ENCODE results near the gene SEMA3D.
A peak's percentile ranks its signal among the peaks of the same experiment; 100 is the strongest.

Gene SEMA3D

GRCh38 chr7:85183296-85183695 lies 3.6 kb downstream of the SEMA3D start:
- DNase-seq, result no peak

GRCh38 chr7:85178531-85179298 lies 8.1 kb downstream of the SEMA3D start:
- DNase-seq, result no peak

- DNase-seq, result no peak
Measured at GRCh38 chr7:85177316-85177715, 9.5 kb downstream of the SEMA3D start.

GRCh38 chr7:85176197-85176596 lies 10.7 kb downstream of the SEMA3D start:
- DNase-seq, result no peak

GRCh38 chr7:85175217-85175616 lies 11.6 kb downstream of the SEMA3D start:
- DNase-seq, result no peak

GRCh38 chr7:85172530-85172941 lies 14.3 kb downstream of the SEMA3D start:
- DNase-seq, result no peak

GRCh38 chr7:85167636-85168035 lies 19.2 kb downstream of the SEMA3D start:
- no peak for DNase-seq

- DNase-seq, result no peak
Measured at GRCh38 chr7:85165263-85165662, 21.6 kb downstream of the SEMA3D start.

- no peak for DNase-seq
Measured at GRCh38 chr7:85164376-85164775, 22.5 kb downstream of the SEMA3D start.

- no peak for DNase-seq
Measured at GRCh38 chr7:85162721-85163120, 24.1 kb downstream of the SEMA3D start.

GRCh38 chr7:85160223-85160622 lies 26.6 kb downstream of the SEMA3D start:
- DNase-seq, result peak in 1 of 2 experiments; percentile 17

- DNase-seq, result no peak
Measured at GRCh38 chr7:85159003-85159402, 27.9 kb downstream of the SEMA3D start.

- no peak for DNase-seq
Measured at GRCh38 chr7:85156661-85157208, 30.1 kb downstream of the SEMA3D start.

GRCh38 chr7:85154282-85154937 lies 32.4 kb downstream of the SEMA3D start:
- no peak for DNase-seq

GRCh38 chr7:85153715-85154114 lies 33.1 kb downstream of the SEMA3D start:
- DNase-seq, result no peak

- DNase-seq, result no peak
Measured at GRCh38 chr7:85150624-85151023, 36.2 kb downstream of the SEMA3D start.

GRCh38 chr7:85144771-85145170 lies 42.1 kb downstream of the SEMA3D start:
- DNase-seq, result no peak

- no peak for DNase-seq
Measured at GRCh38 chr7:85135977-85136376, 50.9 kb downstream of the SEMA3D start.

- no peak for DNase-seq
Measured at GRCh38 chr7:85133560-85133959, 53.3 kb downstream of the SEMA3D start.

- no peak for DNase-seq
Measured at GRCh38 chr7:85133006-85133405, 53.9 kb downstream of the SEMA3D start.

GRCh38 chr7:85130702-85131101 lies 56.2 kb downstream of the SEMA3D start:
- DNase-seq, result no peak

- no peak for DNase-seq
Measured at GRCh38 chr7:85126383-85126782, 60.5 kb downstream of the SEMA3D start.

GRCh38 chr7:85125651-85126131 lies 61.2 kb downstream of the SEMA3D start:
- DNase-seq, result no peak

GRCh38 chr7:85125176-85125575 lies 61.7 kb downstream of the SEMA3D start:
- DNase-seq, result no peak
